NCI-H2227 (cell line): ENCODE results near the gene SUCO.
"Not testable (repeated sequence)": the region's sequence is repeated elsewhere in the genome, so short reads cannot be mapped to it uniquely, and the experiment has no call there.

ENCODE experiments used
- DNase-seq: peaks from one replicate; lab custom pipeline; 2025; ENCODE audit not compliant: unreplicated experiment; lab: John Stamatoyannopoulos, UW

SUCO gene, protein sequence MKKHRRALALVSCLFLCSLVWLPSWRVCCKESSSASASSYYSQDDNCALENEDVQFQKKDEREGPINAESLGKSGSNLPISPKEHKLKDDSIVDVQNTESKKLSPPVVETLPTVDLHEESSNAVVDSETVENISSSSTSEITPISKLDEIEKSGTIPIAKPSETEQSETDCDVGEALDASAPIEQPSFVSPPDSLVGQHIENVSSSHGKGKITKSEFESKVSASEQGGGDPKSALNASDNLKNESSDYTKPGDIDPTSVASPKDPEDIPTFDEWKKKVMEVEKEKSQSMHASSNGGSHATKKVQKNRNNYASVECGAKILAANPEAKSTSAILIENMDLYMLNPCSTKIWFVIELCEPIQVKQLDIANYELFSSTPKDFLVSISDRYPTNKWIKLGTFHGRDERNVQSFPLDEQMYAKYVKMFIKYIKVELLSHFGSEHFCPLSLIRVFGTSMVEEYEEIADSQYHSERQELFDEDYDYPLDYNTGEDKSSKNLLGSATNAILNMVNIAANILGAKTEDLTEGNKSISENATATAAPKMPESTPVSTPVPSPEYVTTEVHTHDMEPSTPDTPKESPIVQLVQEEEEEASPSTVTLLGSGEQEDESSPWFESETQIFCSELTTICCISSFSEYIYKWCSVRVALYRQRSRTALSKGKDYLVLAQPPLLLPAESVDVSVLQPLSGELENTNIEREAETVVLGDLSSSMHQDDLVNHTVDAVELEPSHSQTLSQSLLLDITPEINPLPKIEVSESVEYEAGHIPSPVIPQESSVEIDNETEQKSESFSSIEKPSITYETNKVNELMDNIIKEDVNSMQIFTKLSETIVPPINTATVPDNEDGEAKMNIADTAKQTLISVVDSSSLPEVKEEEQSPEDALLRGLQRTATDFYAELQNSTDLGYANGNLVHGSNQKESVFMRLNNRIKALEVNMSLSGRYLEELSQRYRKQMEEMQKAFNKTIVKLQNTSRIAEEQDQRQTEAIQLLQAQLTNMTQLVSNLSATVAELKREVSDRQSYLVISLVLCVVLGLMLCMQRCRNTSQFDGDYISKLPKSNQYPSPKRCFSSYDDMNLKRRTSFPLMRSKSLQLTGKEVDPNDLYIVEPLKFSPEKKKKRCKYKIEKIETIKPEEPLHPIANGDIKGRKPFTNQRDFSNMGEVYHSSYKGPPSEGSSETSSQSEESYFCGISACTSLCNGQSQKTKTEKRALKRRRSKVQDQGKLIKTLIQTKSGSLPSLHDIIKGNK (N-terminal part only)

GRCh38 chr1:172532700-172533512, at the start of gene SUCO:
Gene SUCO, plus strand, starts transcription at chr1:172533150. Its CDS starts 286 bp downstream, at chr1:172533436.
- DNase-seq: peak; percentile 99

DNA sequence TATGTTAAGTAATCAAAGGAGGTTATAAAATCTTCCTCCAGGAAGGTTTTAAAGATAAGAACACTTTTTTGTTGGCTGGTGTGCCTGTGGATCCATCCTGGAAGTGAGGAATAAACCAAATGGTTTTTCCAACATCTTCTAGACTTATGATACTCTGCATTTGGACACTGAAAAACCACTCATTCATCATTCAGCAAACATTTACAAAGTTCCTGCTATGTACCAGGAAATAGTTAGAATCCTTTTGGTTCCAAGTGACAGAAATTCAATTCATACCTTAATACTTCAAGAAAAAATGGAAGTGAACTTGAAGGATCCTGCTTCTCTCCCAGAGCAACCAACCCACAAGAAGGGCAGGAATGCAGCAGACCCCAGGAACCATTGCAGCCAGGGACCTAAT, 49.5 kb upstream of the SUCO start:
- DNase-seq: no peak

GRCh38 chr1:172484252-172484651, 48.7 kb upstream of the SUCO start:
- no peak for DNase-seq

GRCh38 chr1:172485626-172486025, 47.3 kb upstream of the SUCO start:
- no peak for DNase-seq

- no peak for DNase-seq
These were observed 46.0 kb upstream of the SUCO start for GRCh38 chr1:172486805-172487454.

- no peak for DNase-seq
These were observed 45.4 kb upstream of the SUCO start for GRCh38 chr1:172487550-172487949.

DNA sequence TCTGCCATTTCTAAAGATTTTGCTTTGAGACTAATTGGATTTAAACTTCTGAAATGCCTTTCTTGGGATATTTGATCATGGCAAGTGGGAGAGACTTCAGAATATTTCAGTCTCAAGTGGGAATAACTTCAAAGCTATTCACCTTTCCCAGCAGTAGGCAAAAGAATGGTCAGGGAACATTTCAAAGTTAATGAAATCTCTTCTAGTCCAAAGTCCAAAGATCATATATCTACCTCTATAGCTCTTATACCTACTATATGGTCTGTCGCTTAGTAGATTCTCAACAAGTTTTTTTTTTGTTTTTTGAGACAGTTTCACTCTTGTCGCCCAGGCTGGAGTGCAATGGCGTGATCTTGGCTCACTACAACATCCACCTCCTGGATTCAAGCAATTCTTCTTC, 44.6 kb upstream of the SUCO start:
- DNase-seq: no peak

DNA sequence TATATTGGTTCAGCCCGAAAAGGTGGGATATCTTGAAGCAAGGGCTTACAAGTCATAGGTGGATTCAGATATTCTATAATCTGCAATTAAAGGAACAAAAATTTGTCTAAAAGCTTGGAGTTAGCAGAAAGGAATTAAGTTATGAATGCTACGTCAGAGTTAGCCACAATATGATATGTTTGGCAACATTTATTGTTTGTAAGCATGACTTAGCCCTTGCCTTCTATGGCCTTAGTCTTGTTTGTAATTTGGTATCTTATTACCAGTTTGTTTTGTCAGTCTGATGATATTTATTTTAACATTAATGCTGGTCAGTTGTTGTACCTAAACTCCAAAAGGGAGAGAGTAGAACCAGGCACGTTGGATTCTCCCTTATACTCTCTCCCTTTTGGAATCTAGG, 43.1 kb upstream of the SUCO start:
- no peak for DNase-seq

GRCh38 chr1:172492421-172492820, 40.5 kb upstream of the SUCO start:
- no peak for DNase-seq

DNA sequence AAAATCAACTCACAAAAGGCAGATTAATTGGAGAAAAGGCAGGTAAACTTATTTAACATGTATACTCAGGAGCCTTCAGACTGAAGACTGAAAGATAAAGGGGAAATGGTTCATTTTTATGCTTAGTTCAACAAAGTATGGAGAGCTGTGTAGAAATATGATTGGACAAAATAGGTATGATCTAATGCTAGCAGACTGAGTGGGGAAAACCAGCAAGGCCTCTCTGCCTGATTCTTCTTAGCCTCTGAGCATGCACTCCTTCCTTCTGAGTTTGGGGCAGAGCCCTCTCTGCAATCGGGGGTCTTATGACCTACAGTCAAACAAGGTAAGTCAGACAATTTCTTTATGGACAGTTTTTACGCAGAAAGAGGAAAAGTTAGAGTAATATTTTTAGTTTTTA, 38.8 kb upstream of the SUCO start:
- no peak for DNase-seq

GRCh38 chr1:172496127-172496526, 36.8 kb upstream of the SUCO start:
- not testable (repeated sequence) for DNase-seq

DNA sequence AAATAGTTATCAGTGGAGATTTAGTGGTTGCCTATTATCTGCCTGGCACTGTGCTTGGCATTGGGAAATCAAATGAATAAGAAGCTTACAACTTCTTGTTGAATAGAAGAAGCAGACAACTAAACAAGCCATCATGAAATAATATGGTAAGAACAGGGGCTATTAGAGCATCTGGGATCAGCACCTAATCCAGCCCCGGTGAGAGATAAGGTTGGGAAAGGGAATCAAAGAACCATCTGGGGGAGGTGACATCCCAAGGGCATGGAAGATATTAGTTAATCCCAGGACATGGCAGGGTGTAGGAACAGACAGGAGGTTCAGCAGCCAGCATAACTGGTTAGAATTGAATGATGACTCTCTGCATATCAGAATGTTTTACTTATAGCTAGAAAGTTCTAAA, 36.3 kb upstream of the SUCO start:
- no peak for DNase-seq

DNA sequence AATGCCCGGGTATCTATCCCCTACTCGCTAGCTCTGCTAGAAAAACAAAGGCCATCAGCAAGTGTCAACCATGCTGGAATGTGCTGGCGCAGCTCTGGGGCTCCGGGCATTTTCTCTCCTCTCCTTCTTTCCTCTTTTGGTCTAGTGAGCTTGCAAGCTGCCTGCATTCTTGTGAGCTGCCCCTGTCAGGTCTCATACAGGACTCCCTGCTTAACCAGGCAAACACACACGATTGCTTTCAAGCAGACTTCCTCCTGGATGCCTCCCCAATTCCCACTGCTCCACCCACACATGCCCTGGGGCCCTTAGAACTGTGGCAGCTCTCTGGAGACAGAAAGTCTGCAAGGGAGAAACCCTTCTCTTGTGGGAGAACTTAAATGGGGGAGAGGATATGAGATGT, 35.7 kb upstream of the SUCO start:
- no peak for DNase-seq

GRCh38 chr1:172498857-172499256, 34.1 kb upstream of the SUCO start:
- no peak for DNase-seq

DNA sequence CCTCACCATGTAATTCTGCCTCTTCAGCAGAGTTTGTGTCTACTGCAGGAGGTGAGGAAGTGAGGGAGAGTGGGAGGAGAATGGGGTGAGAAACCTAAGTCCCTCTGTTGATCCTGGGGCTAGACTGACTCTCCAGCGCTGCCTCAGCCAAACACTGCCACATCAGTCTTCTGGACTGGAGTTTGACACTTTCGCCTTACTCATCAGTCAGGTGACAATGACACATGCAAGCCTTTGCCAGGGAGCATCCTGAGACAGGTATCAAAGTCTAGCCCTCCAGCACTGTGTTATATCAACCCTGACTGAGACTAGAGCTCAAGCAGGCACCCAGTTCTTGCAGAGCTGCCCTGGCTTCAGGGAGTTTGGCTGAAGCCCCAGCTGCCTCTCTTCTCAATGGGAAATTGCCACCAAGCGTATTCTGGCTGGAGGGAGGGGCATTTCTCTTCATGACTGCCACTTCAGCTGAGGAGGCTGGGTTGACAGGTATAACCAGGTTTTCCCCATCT, 33.3 kb upstream of the SUCO start:
- DNase-seq: no peak

DNA sequence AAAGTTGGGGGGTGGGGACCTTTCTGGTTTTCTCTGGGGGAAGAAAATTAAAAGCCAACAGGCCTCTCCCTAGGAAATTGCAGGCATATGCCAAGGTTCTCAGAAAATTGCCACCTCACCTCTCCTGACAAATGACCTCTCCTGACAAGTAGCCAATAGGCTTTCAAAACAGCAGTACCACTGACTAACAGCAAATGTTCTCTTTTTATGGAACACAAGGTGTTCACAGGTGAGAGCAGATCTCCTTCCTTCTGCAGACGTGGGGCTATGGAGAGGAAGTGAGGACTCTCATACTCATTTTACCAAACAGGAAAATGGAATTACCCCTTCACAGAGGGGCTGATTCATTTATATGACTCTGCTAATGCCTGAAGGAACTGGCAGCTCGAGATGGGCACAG, 32.7 kb upstream of the SUCO start:
- DNase-seq: no peak

DNA sequence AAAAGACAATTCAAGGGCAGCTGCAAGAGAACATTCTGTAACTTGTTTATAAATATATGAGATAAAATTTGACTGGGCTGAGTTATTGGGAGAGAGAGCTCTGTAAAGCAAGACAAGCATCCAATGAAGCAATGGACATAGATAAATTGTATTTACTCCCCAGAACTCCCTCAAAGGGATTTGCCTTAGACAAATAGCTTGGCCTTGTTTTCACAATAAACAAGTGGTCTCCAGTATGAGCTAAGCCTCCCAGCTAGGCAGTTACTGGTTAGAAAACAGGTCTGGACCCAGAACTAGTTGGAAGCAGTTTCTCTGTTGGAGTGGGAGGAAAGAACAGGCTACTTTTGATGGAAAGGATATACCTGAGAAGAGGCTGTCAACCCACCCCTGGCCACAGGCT, 25.2 kb upstream of the SUCO start:
- no peak for DNase-seq

- no peak for DNase-seq
These were observed 22.5 kb upstream of the SUCO start for GRCh38 chr1:172510479-172510878.

GRCh38 chr1:172512591-172512990, 20.4 kb upstream of the SUCO start:
- DNase-seq: no peak

DNA sequence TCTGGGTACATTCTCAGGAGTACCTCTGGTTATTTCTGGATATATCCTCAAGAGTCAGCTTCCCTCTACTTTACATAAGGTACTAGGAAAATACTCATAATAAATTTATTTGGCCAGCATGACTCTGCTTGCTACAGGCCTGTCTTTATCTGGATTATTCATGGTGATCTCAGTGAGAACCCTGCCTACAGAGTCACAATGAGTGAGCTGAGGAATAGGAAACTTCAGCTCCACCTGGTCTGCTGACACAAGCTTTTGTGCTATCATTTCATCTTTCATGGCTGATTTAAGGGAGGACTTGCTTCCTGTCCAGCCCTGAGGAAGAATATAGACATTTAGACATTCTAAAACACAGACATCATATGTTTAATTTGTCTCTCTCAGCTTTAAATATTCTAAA, 19.5 kb upstream of the SUCO start:
- DNase-seq: no peak
